Esophagus muscularis mucosa (tissue), 3 donors: Measurements from ENCODE around the gene IFIH1.

ENCODE experiments used
- POLR2A ChIP-seq: fragments of 450-650 bp; IDR thresholded peaks from one replicate; pipeline ENCODE4 v1.6.1; 2017; ENCODE audit warnings: antibody characterized with exemption, moderate library complexity, mild to moderate bottlenecking, low read depth
- POLR2AphosphoS5 ChIP-seq, 2 donors: sonication (generic); formaldehyde crosslinking; IDR thresholded peaks; one replicate each; pipeline ENCODE4 v1.6.1; 2017; ENCODE audit warnings: antibody characterized with exemption in 2 of 2
- TF ChIP-seq, protein P1 (sequence below), 3 experiments: fragments of 200-600 bp in 2 of 3; fragments of 450-650 bp in 1 of 3; sonication (generic) in 2 of 3; IDR thresholded peaks; one replicate each; pipeline ENCODE4 v1.5.1; 2017 to 2019; ENCODE audit warnings: antibody characterized with exemption in 3 of 3, mild to moderate bottlenecking in 2 of 3, moderate library complexity in 1 of 3

DNA sequence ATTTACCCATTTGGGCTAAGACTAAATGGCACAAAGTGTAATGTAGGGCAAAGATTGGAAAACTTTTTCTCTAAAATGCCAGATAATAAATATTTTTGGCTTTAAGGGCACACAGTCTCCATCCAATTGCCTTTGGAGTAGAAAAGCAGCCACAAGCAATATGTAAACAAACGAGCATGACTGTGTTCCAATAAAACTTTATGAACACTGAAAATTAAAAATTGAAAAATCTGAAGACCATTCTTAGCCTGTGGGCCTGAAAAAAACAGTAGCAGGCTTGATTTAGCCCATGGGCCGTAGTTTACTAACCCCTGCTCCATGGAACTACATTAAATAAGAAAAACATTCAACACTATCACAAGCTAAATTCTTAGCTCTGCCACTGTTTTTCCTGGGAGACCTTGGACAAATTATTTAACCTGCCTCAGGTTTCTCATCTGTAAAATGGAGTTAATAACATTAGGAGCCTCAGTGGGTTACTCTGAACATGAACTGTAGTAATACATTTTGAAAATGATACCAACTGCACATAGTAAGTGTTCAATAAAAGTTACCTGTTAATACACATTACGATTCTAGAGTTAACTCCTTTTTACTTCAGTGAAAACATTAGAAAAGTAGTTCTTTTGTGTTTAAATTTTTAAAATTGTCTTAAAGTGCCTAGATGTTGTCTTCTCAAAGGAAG is 1.3 kb downstream of the IFIH1 start:
- TF ChIP-seq POLR2A (no peak), POLR2AphosphoS5 (IDR thresholded peaks at IDR 0.05) (no peak)
- TF ChIP-seq, protein P1, sequence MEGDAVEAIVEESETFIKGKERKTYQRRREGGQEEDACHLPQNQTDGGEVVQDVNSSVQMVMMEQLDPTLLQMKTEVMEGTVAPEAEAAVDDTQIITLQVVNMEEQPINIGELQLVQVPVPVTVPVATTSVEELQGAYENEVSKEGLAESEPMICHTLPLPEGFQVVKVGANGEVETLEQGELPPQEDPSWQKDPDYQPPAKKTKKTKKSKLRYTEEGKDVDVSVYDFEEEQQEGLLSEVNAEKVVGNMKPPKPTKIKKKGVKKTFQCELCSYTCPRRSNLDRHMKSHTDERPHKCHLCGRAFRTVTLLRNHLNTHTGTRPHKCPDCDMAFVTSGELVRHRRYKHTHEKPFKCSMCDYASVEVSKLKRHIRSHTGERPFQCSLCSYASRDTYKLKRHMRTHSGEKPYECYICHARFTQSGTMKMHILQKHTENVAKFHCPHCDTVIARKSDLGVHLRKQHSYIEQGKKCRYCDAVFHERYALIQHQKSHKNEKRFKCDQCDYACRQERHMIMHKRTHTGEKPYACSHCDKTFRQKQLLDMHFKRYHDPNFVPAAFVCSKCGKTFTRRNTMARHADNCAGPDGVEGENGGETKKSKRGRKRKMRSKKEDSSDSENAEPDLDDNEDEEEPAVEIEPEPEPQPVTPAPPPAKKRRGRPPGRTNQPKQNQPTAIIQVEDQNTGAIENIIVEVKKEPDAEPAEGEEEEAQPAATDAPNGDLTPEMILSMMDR (IDR thresholded peaks at IDR 0.05) = no peak
